ENCODE results near the gene ST3GAL3.

ST3GAL3 gene

GRCh38 chr1:43925846-43926245 lies 218.5 kb downstream of the ST3GAL3 start:
- no peak for DNase-seq

- DNase-seq, result no peak
These were observed 223.0 kb downstream of the ST3GAL3 start for GRCh38 chr1:43930168-43930948.

GRCh38 chr1:43930949-43931275 lies 223.6 kb downstream of the ST3GAL3 start:
- no peak for DNase-seq

- DNase-seq, result no peak
These were observed 224.7 kb downstream of the ST3GAL3 start for GRCh38 chr1:43931711-43932660.

GRCh38 chr1:43932786-43933385 lies 225.6 kb downstream of the ST3GAL3 start:
- no peak for DNase-seq

- DNase-seq, result no peak
These were observed 226.2 kb downstream of the ST3GAL3 start, which contains the start of gene ARTN for GRCh38 chr1:43933386-43934100. Gene ARTN, plus strand, starts transcription at chr1:43933801. Its CDS starts 1,856 bp downstream, at chr1:43935657.

- DNase-seq, result peak; percentile 13 to 31
These were observed 227.0 kb downstream of the ST3GAL3 start for GRCh38 chr1:43934101-43934985.

- no peak for DNase-seq
These were observed 227.6 kb downstream of the ST3GAL3 start for GRCh38 chr1:43934986-43935324.

- no peak for DNase-seq
These were observed 228.5 kb downstream of the ST3GAL3 start for GRCh38 chr1:43935711-43936427.

GRCh38 chr1:43936431-43937151 lies 229.3 kb downstream of the ST3GAL3 start:
- peak in 1 of 2 experiments; percentile 6 for DNase-seq

GRCh38 chr1:43937179-43937865 lies 230.0 kb downstream of the ST3GAL3 start:
- no peak for DNase-seq

GRCh38 chr1:43938383-43938782 lies 231.0 kb downstream of the ST3GAL3 start:
- DNase-seq, result no peak

GRCh38 chr1:43938892-43939587 lies 231.7 kb downstream of the ST3GAL3 start:
- no peak for DNase-seq

- no peak for DNase-seq
These were observed 235.1 kb downstream of the ST3GAL3 start for GRCh38 chr1:43942411-43942810.

GRCh38 chr1:43944860-43945259 lies 237.5 kb downstream of the ST3GAL3 start:
- no peak for DNase-seq

GRCh38 chr1:43945674-43946235 lies 238.4 kb downstream of the ST3GAL3 start:
- no peak for DNase-seq

GRCh38 chr1:43946236-43947060 lies 239.1 kb downstream of the ST3GAL3 start, which contains the start of gene IPO13:
Gene IPO13, plus strand, starts transcription at chr1:43946950. Its CDS starts 651 bp downstream, at chr1:43947601.
- peak; percentile 90 to 93 for DNase-seq

Measured in AML-193 (cell line).